Thyroid gland (tissue), 4 donors: ENCODE measurements around the gene USP16. TPM values are rescaled to one million over a fixed set of nuclear protein-coding genes. Genes with fewer than 3 reads are reported as not detected.

Source experiments
- DNase-seq, 2 donors: peaks; one replicate each; pipeline ENCODE4 v3.0.0-alpha.2; 2019
- H3K27ac ChIP-seq, 3 donors: fragments of 200-600 bp; sonication (generic); 1 replicate in 2 of 3; 2 replicates in 1 of 3; pipeline ENCODE4 v1.5.1; 2016 to 2019; ENCODE audit warnings: mild to moderate bottlenecking in 1 of 3, moderate library complexity in 1 of 3
- H3K27me3 ChIP-seq: fragments of 200-600 bp; sonication (generic); one replicate; pipeline ENCODE4 v1.5.1; 2019
- H3K36me3 ChIP-seq, 2 donors: fragments of 200-600 bp; sonication (generic); one replicate each; pipeline ENCODE4 v1.5.1; 2016 to 2019
- H3K4me1 ChIP-seq, 2 donors: fragments of 200-600 bp; sonication (generic); one replicate each; pipeline ENCODE4 v1.5.1; 2017 to 2019
- H3K4me3 ChIP-seq, 3 donors: fragments of 200-600 bp; sonication (generic); replicated peaks in 1 of 3; 1 replicate in 2 of 3; 2 replicates in 1 of 3; pipeline ENCODE4 v1.5.1; 2016; ENCODE audit warnings: mild to moderate bottlenecking in 1 of 3
- H3K9me3 ChIP-seq: fragments of 200-600 bp; sonication (generic); one replicate; pipeline ENCODE4 v1.5.1; 2017
- CTCF ChIP-seq, 6 experiments: fragments of 200-600 bp in 3 of 6; fragments of 450-650 bp in 3 of 6; sonication (generic) in 3 of 6; IDR thresholded peaks; one replicate each; pipeline ENCODE4 v1.5.1; 2016 to 2019; ENCODE audit warnings: antibody characterized with exemption in 6 of 6, mild to moderate bottlenecking in 2 of 6, inconsistent platforms in 1 of 6, moderate library complexity in 1 of 6
- POLR2A ChIP-seq, 2 donors: fragments of 450-650 bp; IDR thresholded peaks; one replicate each; pipeline ENCODE4 v1.6.1; 2017; ENCODE audit warnings: antibody characterized with exemption in 2 of 2, mild to moderate bottlenecking in 2 of 2, moderate library complexity in 1 of 2
- WGBS, 2 donors: methylation state at CpG; one replicate each; pipeline ENCODE4 v1.1.5; 2017; 5-methylcytosine and 5-hydroxymethylcytosine counted together
- intact Hi-C: fragments of 100-400 bp; cut with DNase I; formaldehyde crosslinking; loops from one replicate; pipeline ENCODE4 v1.15.1; 2023
- total RNA-seq, 4 donors: library from RNA; depleted of rRNA; stranded (reverse); fragments of >200 nt; gene quantifications; one replicate each; pipeline ENCODE4 v1.2.3, GENCODE V29; 2016

USP16 gene
- total RNA-seq, 4 donors from 2014 or later = 40.0 to 53.4 (median 45.7) TPM

GRCh38 chr21:29017639-29018237 lies 6.7 kb upstream of the USP16 start:
- no peak overlapping the region for H3K4me3 ChIP-seq
- H3K27ac ChIP-seq = no peak overlapping the region
- no peaks in the 10 kb centered on the region for H3K27me3 ChIP-seq
- H3K36me3 ChIP-seq = no peaks in the 10 kb centered on the region
- 84 to 88% methylated on average over 6 of the region's 6 CpGs for WGBS, 2 donors
- DNase-seq = no peak
- intact Hi-C loops = no loop called here
- H3K4me1 ChIP-seq = peaks cover 17 to 18% of the 10 kb centered on the region in 2 donors
- TF ChIP-seq POLR2A (IDR thresholded peaks at IDR 0.05) (no peak), CTCF (IDR thresholded peaks at IDR 0.05) (no peak)
- no peaks in the 10 kb centered on the region for H3K9me3 ChIP-seq

GRCh38 chr21:29018540-29018939 lies 5.9 kb upstream of the USP16 start:
- peak overlapping the region in 2 of 3 donors; percentile 69 to 81 for H3K27ac ChIP-seq
- intact Hi-C loops = no loop called here
- no peaks in the 10 kb centered on the region for H3K9me3 ChIP-seq
- no peak for TF ChIP-seq POLR2A (IDR thresholded peaks at IDR 0.05)
- peaks cover 17 to 18% of the 10 kb centered on the region in 2 donors for H3K4me1 ChIP-seq
- H3K36me3 ChIP-seq = no peaks in the 10 kb centered on the region
- no peaks in the 10 kb centered on the region for H3K27me3 ChIP-seq
- peak overlapping the region; percentile 77 to 98 (median 79) for H3K4me3 ChIP-seq
- WGBS, 2 donors = 17 to 30% methylated on average over 12 of the region's 12 CpGs
- DNase-seq = no peak

- Histone ChIP-seq H3K4me1 (peaks cover 25 to 36% of the 10 kb centered on the region in 2 donors), H3K27me3 (no peaks in the 10 kb centered on the region), H3K27ac (no peak overlapping the region), H3K9me3 (no peaks in the 10 kb centered on the region), H3K36me3 (no peaks in the 10 kb centered on the region), H3K4me3 (no peak overlapping the region)
- DNase-seq = no peak
- WGBS, 2 donors = 75 to 78% methylated on average over 4 of the region's 4 CpGs
- TF ChIP-seq CTCF (IDR thresholded peaks at IDR 0.05) (no peak), POLR2A (IDR thresholded peaks at IDR 0.05) (no peak)
- intact Hi-C loops = no loop called here
Measured at GRCh38 chr21:29022166-29022565, 2.3 kb upstream of the USP16 start.

- DNase-seq = no peak
- H3K4me1 ChIP-seq = peaks cover 8 to 20% of the 10 kb centered on the region in 2 donors
- peaks cover 0 to 2% of the 10 kb centered on the region in 2 donors for H3K36me3 ChIP-seq
- H3K4me3 ChIP-seq = peak overlapping the region; percentile 36 to 79 (median 46)
- H3K27me3 ChIP-seq = no peaks in the 10 kb centered on the region
- H3K27ac ChIP-seq = peak overlapping the region; percentile 97 to 98 (median 97)
- H3K9me3 ChIP-seq = no peaks in the 10 kb centered on the region
- intact Hi-C loops = loop anchor here (5.0 kb wide), 2 partner anchors 33 to 47 kb away; partner anchors contain the start of genes CCT8 and LTN1
- 4 to 8% methylated on average over 6 of the region's 6 CpGs for WGBS, 2 donors
- no peak for TF ChIP-seq POLR2A (IDR thresholded peaks at IDR 0.05)
- no peak for TF ChIP-seq CTCF (IDR thresholded peaks at IDR 0.05)
Measured at GRCh38 chr21:29025328-29025713, 853 bp downstream of the USP16 start.

- intact Hi-C loops = loop anchor here (5.0 kb wide), 2 partner anchors 37 to 43 kb away; partner anchors contain the start of genes CCT8 and LTN1
- H3K9me3 ChIP-seq = no peaks in the 10 kb centered on the region
- no peak for DNase-seq
- 92 to 95% methylated on average over 1 of the region's 1 CpG for WGBS, 2 donors
- peaks cover 11 to 13% of the 10 kb centered on the region in 2 donors for H3K4me1 ChIP-seq
- TF ChIP-seq CTCF (IDR thresholded peaks at IDR 0.05) = no peak
- no peak for TF ChIP-seq POLR2A (IDR thresholded peaks at IDR 0.05)
- no peak overlapping the region for H3K4me3 ChIP-seq
- no peak overlapping the region for H3K27ac ChIP-seq
- peaks cover 19 to 28% of the 10 kb centered on the region in 2 donors for H3K36me3 ChIP-seq
- no peaks in the 10 kb centered on the region for H3K27me3 ChIP-seq
Measured at GRCh38 chr21:29029524-29029923, 5.1 kb downstream of the USP16 start.
